IMR-90 (cell line): ENCODE measurements around the gene TNRC6B. TPM values are rescaled to one million over a fixed set of nuclear protein-coding genes. Genes with fewer than 3 reads are reported as not detected.

Experiments used
- ATAC-seq: fragments of 200-7000 bp; cut with Tn5 transposase; 2 replicates; pipeline ENCODE4 v1.9.1; 2020; ENCODE audit warnings: low read depth, mild to moderate bottlenecking, moderate library complexity
- BruUV-seq: library from RNA; stranded (reverse); fragments of 400-500 nt; replicated peaks from 2 replicates; lab custom pipeline; 2021; lab: Mats Ljungman, UMichigan
- CTCF ChIA-PET: fragments of 300-600 bp; formaldehyde crosslinking; extraction: SDS; loops from one replicate; lab custom pipeline; 2021; ENCODE audit warnings: antibody characterized with exemption; lab: Yijun Ruan, JAX
- POLR2A ChIA-PET: fragments of 300-600 bp; sonication (Branson Sonifier 250); formaldehyde crosslinking; loops from one replicate; lab custom pipeline; 2022; ENCODE audit warnings: antibody characterized with exemption; ENCODE audit not compliant: unreplicated experiment; lab: Charles Lee
- DNase-seq: peaks from one replicate; pipeline ENCODE4 v3.0.0; 2013
- H2AFZ ChIP-seq: replicated peaks from 2 replicates; pipeline ENCODE3; 2013; ENCODE audit warnings: low read length, mild to moderate bottlenecking; ENCODE audit not compliant: poor library complexity
- H2AK5ac ChIP-seq: 2 replicates; pipeline ENCODE4 v1.6.1; 2013; ENCODE audit warnings: low read depth, low read length, inconsistent platforms
- H2AK9ac ChIP-seq: replicated peaks from 2 replicates; pipeline ENCODE3; 2013; ENCODE audit warnings: mild to moderate bottlenecking, low read depth, low read length, moderate library complexity; ENCODE audit not compliant: poor library complexity
- H2BK120ac ChIP-seq: 2 replicates; pipeline ENCODE4 v1.6.1; 2013; ENCODE audit warnings: low read depth, low read length, inconsistent platforms
- H2BK15ac ChIP-seq: 3 replicates; pipeline ENCODE4 v1.6.1; 2013; ENCODE audit warnings: low read depth, low read length, inconsistent platforms
- H2BK20ac ChIP-seq: 2 replicates; pipeline ENCODE4 v1.6.1; 2013; ENCODE audit warnings: low read depth, mild to moderate bottlenecking, inconsistent platforms, low read length, moderate library complexity
- H2BK5ac ChIP-seq: 2 replicates; pipeline ENCODE4 v1.6.1; 2013; ENCODE audit warnings: mild to moderate bottlenecking, low read depth, low read length, inconsistent platforms; ENCODE audit not compliant: poor library complexity, severe bottlenecking
- H3K14ac ChIP-seq: replicated peaks from 2 replicates; pipeline ENCODE4 v1.6.1; 2013; ENCODE audit warnings: low read depth, low read length, inconsistent platforms
- H3K18ac ChIP-seq: 2 replicates; pipeline ENCODE4 v1.6.1; 2013; ENCODE audit warnings: low read depth, low read length, control low read depth
- H3K23ac ChIP-seq: 2 replicates; pipeline ENCODE4 v1.6.1; 2013; ENCODE audit warnings: low read depth, low read length, inconsistent platforms
- H3K27ac ChIP-seq: 2 replicates; pipeline ENCODE4 v1.5.1; 2013; ENCODE audit warnings: mild to moderate bottlenecking, control low read depth, low read length; ENCODE audit not compliant: insufficient read depth
- H3K27me3 ChIP-seq: 2 replicates; pipeline ENCODE4 v1.6.1; 2013; ENCODE audit warnings: low read length; ENCODE audit not compliant: control insufficient read depth, insufficient read depth
- H3K36me3 ChIP-seq: 2 replicates; pipeline ENCODE4 v1.6.1; 2013; ENCODE audit warnings: low read length, mixed read lengths; ENCODE audit not compliant: control insufficient read depth, insufficient read depth
- H3K4ac ChIP-seq: 2 replicates; pipeline ENCODE4 v1.6.1; 2013; ENCODE audit warnings: low read depth, low read length, inconsistent platforms
- H3K4me1 ChIP-seq: 2 replicates; pipeline ENCODE4 v1.6.1; 2013; ENCODE audit warnings: low read length, mixed read lengths; ENCODE audit not compliant: control insufficient read depth, insufficient read depth
- H3K4me2 ChIP-seq: 2 replicates; pipeline ENCODE4 v1.6.1; 2013; ENCODE audit warnings: low read depth, mild to moderate bottlenecking, control low read depth, low read length, moderate library complexity
- H3K4me3 ChIP-seq: 2 replicates; pipeline ENCODE4 v1.5.1; 2013; ENCODE audit warnings: low read depth, mild to moderate bottlenecking, control low read depth, low read length, moderate library complexity; ENCODE audit not compliant: insufficient read depth
- H3K56ac ChIP-seq: 2 replicates; pipeline ENCODE4 v1.6.1; 2013; ENCODE audit warnings: low read length, inconsistent platforms; ENCODE audit not compliant: insufficient read depth; ENCODE audit errors: extremely low read depth
- H3K79me1 ChIP-seq, 2 experiments: 2 replicates each; pipeline ENCODE4 v1.6.1; 2013; ENCODE audit warnings: low read length in 2 of 2, inconsistent platforms in 1 of 2, low read depth in 1 of 2
- H3K9ac ChIP-seq: 2 replicates; pipeline ENCODE4 v1.6.1; 2013; ENCODE audit warnings: low read depth, low read length, control low read depth
- H3K9me1 ChIP-seq: 2 replicates; pipeline ENCODE4 v1.6.1; 2013; ENCODE audit warnings: low read length, inconsistent platforms; ENCODE audit not compliant: insufficient read depth
- H3K9me3 ChIP-seq: 2 replicates; pipeline ENCODE4 v1.6.1; 2013; ENCODE audit warnings: low read length; ENCODE audit not compliant: control insufficient read depth, insufficient read depth
- H4K20me1 ChIP-seq: 2 replicates; pipeline ENCODE4 v1.6.1; 2013; ENCODE audit warnings: low read length, inconsistent platforms; ENCODE audit not compliant: insufficient read depth
- H4K5ac ChIP-seq: 2 replicates; pipeline ENCODE4 v1.6.1; 2013; ENCODE audit warnings: mild to moderate bottlenecking, low read depth, low read length, control low read depth
- H4K8ac ChIP-seq, 2 experiments: 2 replicates each; pipeline ENCODE4 v1.6.1; 2013; ENCODE audit warnings: low read depth in 2 of 2, low read length in 2 of 2, control low read depth in 1 of 2, inconsistent platforms in 1 of 2
- H4K91ac ChIP-seq: 2 replicates; pipeline ENCODE4 v1.6.1; 2013; ENCODE audit warnings: low read depth, low read length, inconsistent platforms; ENCODE audit not compliant: insufficient read depth
- MXI1 ChIP-seq: IDR thresholded peaks from 2 replicates; pipeline ENCODE4 v1.6.1; 2012; ENCODE audit warnings: low read depth, mild to moderate bottlenecking, low read length, moderate library complexity, borderline replicate concordance
- WGBS, 2 experiments: methylation state at CpG; one replicate each; pipeline versions ENCODE4 v1.1.5 to v1.1.7; 2013; ENCODE audit warnings: missing lambda C conversion rate in 2 of 2; ENCODE audit not compliant: insufficient read length in 1 of 2; ENCODE audit errors: extremely low coverage in 2 of 2; 5-methylcytosine and 5-hydroxymethylcytosine counted together
- dilution Hi-C: fragments of 300-500 bp; cut with HindIII; formaldehyde crosslinking; loops from one replicate; pipeline ENCODE4 v1.14.3; 2018; ENCODE audit warnings: low sequenced_read_pairs; ENCODE audit not compliant: unreplicated experiment
- in situ Hi-C: fragments of 300-500 bp; cut with MboI; formaldehyde crosslinking; loops from 3 replicates; pipeline ENCODE4 v1.14.3; 2019; ENCODE audit warnings: low sequenced_read_pairs, inconsistent platforms, mixed read lengths
- intact Hi-C: fragments of 100-400 bp; cut with micrococcal nuclease; formaldehyde crosslinking; loops from 2 replicates; pipeline ENCODE4 v1.10.0; 2022
- polyA plus RNA-seq, 3 experiments: library from polyadenylated mRNA; depleted of rRNA; stranded (reverse); fragments of >200 nt; gene quantifications; 2 replicates each; pipeline ENCODE4 v1.2.3, GENCODE V29; 2012; ENCODE audit warnings: low replicate concordance in 1 of 3
- total RNA-seq: library from RNA; depleted of rRNA; stranded (reverse); fragments of >200 nt; gene quantifications from 2 replicates; pipeline ENCODE4 v1.2.3, GENCODE V29; 2012

TNRC6B gene
- total and polyA plus RNA-seq, 2 of the 4 experiments (the other 2 are of a cell fraction): 3.9 to 17.0 TPM

- Histone ChIP-seq H3K4me3 (no peak overlapping the region), H4K8ac (no peak overlapping the region), H4K20me1 (peaks cover 4% of the 10 kb centered on the region; the same call in 1 of the 2 replicates), H4K5ac (no peak overlapping the region), H3K56ac (no peak overlapping the region), H2BK15ac (no peak overlapping the region), H3K27ac (no peak overlapping the region), H3K4me1 (no peaks in the 10 kb centered on the region), H2BK5ac (no peak overlapping the region), H3K9ac (no peak overlapping the region), H3K23ac (no peak overlapping the region), H3K27me3 (no peaks in the 10 kb centered on the region), H3K36me3 (peaks cover 33% of the 10 kb centered on the region), H3K14ac (no peak overlapping the region), H3K9me1 (peaks cover 11% of the 10 kb centered on the region), H2BK20ac (no peak overlapping the region), H2BK120ac (no peak overlapping the region), H2AK5ac (no peak overlapping the region), H3K4me2 (no peak overlapping the region), H3K79me1 (peaks cover 11 to 32% of the 10 kb centered on the region in 2 experiments), H2AK9ac (no peak overlapping the region), H3K9me3 (no peaks in the 10 kb centered on the region), H3K4ac (no peak overlapping the region), H4K91ac (no peak overlapping the region), H3K18ac (no peak overlapping the region), H2AFZ (no peak overlapping the region)
- ATAC-seq: no peak
- ChIA-PET CTCF (no interaction called here), POLR2A (no interaction called here)
- no peak for DNase-seq
- no CpG with 5 or more reads among the region's 3 CpGs for WGBS, 2 experiments
- intact Hi-C loops: no loop called here
- dilution Hi-C loops: no loop called here
- BruUV-seq: no TSS peak
- in situ Hi-C loops: no loop called here
- TF ChIP-seq MXI1: no peak
Observed at GRCh38 chr22:40368836-40369235, 191.1 kb downstream of the TNRC6B start.
